ENCODE results near the gene LONP2.
"Not testable (repeated sequence)": the region's sequence is repeated elsewhere in the genome, so short reads cannot be mapped to it uniquely, and the experiment has no call there.

Gene LONP2

DNA sequence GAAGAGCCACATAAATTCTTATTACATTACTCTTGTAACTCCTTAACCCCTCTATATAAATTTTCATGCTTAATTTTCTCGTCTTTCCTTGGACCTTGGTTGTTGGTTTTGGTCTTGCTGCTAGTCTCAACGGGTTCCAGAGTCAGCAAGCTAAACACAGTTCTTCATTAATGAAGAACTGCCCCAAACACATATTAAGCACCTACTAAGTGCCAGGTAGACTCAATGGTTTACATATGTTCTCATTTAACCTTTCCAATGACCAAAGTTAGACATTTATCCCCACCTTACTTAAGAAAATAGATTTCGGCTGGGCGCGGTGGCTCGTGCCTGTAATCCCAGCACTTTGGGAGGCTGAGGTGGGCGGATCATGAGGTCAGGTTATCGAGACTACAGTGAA, 126.1 kb downstream of the LONP2 start:
- DNase-seq (ENCODE audit: low spot score): no peak

DNA sequence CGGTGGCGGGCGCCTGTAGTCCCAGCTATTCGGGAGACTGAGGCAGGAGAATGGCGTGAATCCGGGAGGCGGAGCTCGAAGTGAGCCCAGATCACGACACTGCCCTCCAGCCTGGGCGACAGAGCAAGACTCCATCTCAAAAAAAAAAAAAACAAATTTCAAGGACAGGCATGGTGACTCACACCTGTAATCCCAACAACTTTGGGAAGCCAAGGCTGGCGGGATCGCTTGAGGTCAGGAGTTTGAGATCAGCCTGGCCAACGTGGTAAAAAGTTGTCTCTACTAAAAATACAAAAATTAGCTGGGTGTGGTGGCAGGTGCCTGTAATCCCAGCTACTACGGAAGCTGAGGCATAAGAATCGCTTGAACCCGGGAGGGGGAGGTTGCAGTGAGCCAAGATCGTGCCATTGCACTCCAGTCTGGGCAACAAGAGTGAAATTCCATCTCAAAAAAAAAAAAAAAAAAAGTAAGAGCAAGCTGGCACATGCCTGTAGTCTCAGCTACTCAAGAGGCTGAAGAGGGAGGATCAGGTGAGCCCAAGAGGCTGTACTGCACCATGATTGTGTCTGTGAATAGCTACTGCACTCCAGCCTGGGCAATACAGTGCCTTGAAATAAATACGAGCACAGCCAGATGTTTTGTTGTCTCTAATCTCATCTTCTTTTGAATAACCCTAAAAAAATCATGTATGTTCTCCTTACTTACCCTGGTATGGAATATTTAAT, 126.7 kb downstream of the LONP2 start:
- DNase-seq (ENCODE audit: low spot score): not testable (repeated sequence)

DNA sequence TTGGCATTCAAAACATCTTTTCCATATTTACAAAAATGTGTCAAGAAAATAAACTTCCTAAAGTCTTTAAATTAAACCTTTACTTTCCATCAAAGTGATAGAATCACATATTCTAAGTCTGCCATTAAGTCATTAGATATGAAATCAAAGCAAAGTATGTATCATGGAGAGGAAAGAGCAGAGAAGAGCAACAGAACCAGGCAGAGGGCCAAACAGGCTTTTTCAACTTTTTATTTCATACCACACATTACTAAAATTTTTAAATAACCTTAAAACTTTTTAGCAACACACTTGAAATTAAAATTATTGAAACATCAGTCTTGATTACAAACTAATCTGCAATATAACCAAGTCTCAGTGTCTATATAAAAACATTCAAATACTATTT, 127.3 kb downstream of the LONP2 start:
- DNase-seq (ENCODE audit: low spot score): no peak

DNA sequence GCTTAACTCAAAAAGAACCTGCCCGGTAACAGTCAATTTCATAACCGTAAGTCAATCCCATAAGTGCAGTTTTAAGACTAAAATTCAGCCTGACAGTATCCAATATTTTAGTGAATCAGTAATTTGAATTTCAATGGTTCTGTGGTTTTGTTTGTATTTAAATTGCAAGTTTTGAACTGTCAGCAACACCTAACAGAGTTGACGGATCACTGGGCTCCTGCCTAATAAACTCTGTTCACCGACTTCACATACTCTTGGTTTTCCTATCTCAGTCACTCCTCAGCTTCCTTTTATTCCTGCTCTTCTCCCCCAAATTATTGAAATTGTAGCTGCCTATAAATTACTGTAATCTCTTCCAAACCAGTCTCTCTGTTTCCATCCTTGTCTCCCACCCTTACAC, 128.6 kb downstream of the LONP2 start:
- no peak for DNase-seq (ENCODE audit: low spot score)

DNA sequence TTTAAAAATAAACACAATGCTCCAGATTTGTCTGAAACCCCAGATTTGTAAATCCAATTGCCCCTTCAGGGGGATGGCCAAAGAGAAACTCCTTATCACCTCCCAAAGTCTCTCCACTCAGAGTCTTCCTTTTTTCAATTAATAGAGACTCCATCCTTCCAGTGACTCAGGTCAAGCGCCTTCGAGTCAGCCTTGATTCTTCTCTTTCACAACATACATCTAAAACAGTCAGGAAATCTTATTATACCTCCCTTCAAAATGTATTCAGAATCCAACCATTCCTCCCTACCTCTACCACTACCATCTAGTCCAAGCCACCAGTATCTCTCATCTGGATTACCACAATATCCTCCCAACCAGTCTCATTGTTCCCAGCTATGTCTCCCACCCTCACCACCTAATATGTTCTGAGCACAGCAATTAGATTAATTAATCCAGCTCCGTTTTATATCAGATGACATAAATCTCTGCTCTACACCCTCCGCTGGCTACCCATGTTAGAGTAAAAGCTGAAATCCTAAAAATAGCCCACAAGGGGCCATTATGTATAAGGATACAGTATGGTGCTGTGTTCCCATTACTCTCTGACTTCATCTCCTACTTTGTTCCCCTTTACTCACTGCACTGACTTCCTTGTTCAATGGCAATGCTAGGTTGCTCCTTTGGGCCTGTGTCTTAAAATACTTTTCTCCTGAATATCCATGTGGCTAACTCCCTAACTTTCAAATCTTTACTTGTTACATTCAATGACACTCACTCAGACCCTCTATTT, 129.3 kb downstream of the LONP2 start:
- no peak for DNase-seq (ENCODE audit: low spot score)

DNA sequence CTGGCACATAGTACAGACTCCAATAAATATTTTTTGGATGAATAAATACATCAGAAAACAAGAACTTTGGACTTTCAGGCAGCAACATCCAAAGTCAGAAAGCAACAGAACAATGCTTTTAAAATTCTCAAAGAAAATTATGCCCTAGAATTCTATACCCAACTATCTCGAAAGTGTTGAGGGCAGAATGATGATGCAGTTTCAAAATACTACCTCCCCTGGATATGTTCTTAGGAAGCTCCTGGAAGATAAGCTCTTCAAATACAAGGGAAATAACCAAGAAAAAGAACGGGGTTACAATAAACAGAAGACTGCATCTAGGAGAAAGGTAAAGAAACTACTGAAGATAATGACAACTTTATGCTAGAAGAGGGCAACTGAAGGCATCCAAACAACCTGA, 130.2 kb downstream of the LONP2 start:
- DNase-seq (ENCODE audit: low spot score): no peak

DNA sequence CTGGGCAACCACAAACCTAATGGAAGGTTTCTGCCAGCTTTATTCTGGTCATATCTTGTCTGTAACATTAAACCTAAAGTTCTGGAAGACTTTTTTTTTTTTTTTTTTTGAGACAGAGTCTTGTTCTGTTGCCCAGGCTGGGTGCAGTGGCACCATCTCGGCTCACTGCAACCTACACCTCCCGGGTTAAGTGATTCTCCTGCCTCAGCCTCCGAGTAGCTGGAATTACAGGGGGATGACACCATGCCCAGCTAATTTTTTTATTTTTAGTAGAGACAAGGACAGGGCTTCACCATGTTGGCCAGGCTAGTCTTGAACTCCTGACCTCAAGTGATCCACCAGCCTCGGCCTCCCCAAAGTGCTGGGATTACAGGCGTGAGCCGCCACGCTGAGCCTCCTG, 133.2 kb downstream of the LONP2 start:
- not testable (repeated sequence) for DNase-seq (ENCODE audit: low spot score)

DNA sequence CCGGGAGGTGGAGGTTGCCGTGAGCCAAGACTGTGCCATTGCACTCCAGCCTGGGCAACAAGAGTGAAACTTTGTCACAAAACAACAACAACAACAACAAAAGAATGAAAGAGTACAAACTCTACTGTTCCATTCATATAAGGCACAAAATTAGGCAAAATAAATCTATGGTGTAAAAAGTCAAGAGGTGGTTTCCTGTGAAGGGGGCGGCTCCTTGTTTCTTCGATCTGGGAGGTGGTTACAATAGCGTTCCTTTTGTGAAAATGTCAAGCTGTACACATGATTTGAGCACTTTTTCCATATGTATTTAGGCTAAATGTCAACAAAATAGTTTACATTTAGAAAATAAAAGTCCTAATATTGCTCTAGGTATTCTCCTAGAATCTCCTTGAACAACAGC, 134.2 kb downstream of the LONP2 start:
- no peak for DNase-seq (ENCODE audit: low spot score)

DNA sequence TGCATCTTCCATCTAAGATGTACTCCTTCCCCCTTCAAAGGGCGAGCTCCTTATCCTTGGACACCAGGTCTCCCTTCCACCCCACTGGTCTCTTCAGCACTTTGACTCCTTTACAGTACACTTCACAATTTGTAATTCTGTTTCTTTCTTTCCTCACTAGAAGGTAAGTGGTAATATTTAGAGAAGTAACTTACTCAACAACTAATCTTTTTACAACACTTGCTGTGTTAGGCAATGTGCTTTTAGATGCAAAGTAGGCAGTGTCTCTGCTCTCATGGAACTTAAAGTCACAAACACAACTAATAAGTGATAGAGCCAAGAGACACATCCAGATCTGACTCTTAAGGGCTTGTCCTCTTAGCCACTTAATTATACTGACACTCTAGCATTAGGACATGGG, 134.7 kb downstream of the LONP2 start:
- no peak for DNase-seq (ENCODE audit: low spot score)

DNA sequence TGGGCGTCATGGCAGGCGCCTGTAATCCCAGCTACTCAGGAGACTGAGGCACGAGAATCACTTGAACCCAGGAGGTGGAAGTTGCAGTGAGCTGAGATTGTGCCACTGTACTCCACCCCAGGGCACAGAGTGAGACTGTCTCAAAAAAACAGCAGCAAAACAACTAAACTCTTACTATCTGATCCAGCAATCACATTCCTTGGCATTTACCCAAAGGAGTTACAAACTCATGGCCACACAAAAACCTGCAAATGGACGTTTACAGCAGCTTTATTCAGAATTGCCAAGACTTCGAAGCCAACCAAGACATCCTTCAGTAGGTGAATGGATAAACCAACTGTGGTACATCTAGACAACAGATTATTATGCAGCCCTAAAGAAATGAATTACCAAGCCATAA, 137.1 kb downstream of the LONP2 start:
- no peak for DNase-seq (ENCODE audit: low spot score)

DNA sequence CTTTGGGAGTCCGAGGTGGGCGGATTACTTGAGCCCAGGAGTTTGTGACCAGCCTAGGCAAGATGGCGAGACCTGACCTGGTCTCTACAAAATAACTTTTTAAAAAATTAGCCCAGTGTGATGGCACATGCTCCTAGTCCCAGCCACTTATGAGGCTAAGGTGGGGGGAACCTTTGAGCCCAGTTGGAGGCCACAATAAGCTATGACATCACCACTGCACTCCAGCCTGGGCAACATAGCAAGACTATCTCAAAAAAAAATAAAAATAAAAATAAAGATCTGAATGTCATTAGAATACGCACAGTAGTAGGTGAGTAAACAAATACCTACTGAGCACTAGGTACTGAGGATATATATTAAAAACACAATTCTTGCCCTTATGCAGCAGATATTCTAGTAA, 138.0 kb downstream of the LONP2 start:
- DNase-seq (ENCODE audit: low spot score): no peak

DNA sequence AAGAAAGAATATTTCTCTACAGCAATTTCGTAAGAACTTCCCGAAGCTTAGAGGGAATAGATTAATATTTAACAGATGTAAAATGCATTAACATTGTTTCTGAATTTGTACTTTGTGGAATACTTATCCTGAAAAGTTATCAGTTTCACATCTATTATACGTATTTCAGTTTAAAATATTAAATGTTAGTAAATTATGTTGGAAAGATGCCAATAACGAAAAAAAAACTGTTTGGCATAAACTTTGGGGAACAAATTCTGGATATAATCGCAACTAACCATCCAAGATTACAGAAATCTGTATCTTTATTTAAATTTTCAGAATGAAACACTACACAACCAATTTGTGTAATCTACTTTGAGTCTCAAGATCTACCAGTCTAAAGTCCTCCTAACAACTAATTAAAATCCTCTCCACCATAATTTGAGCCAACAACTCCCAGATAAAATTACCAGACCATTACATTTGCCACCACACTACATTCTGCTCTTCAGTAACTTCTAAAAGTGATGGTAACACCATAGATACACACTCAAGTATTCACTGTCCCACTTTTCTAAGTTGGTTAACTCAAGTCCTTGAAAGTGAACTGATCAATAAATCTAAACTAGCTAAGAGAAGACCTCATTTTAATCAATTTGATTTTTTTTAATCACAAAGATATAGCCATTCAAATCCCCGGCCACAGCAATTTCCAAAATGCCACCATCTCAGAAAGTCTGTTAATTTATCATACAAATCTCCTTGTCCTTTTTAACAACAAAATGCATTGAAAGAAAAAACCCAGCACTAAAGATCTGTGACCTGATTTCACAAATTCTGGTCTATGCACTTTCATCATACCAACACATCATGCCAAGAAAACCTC, 139.1 kb downstream of the LONP2 start:
- peak; percentile 40 for DNase-seq (ENCODE audit: low spot score)

DNA sequence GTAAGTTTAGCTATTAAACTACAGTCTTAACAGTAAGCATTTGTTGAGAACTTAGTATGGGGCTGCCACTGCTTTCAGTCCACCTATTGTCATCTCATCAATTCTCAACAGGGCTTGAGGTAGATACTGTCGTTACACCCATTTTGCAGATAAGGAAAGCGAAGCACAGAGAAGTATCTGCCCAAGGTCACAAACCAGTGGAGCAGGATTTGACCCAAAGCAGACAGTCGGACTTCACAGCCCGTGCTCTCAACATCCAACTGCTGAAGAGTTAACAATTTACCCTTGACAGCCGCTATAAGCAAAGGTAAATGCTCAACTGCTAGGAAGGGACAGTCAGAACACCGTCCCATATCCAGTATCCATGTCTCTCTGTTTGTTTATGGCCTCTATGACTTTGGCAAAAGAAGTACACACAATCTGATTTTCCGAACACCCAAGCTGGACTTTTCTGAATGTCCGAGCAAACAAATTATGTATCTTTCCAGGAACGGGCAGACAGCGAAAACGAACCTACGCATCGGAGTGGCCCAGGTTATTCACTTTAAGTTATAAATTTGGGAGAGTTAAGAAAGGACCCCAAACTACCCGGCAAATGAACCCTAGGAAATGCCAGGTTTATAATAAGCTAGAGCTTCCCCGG, 139.9 kb downstream of the LONP2 start:
- no peak for DNase-seq (ENCODE audit: low spot score)

DNA sequence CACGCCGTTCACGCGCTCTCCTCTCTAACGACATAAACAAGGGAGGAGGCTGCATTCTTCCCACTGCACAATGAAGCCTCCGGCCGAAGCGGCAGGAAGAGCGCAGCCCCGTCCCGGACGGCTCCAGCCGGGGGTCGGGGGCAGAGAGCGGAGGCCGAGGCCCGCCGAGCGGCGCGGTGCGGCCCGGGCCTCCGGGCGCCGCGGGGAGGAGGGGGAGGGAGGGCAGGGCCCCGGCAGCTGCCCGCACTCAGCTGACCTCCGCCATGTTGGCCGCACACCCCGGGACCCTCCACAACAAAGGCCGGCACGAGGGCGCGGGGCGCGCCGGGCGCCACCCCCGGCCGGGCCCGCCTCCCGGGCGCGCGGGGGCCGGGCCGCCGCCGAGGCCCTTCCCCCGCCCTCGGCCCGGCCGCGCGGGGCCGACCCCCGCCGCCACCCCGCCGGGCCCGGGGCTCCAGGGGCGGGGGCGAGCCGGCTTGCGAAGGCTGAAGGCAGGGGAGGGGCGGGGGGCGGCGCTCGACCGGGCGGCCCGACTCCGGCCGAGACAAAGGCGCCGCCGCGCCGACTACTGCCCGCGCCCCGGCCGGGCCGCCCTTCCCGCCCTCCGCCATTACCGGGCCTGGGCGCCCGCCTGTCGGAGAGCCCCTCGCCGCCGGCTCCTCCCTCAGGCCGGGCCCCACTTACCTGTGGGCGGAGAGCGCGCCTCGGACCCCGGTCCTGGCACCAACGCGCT, 140.6 kb downstream of the LONP2 start:
- DNase-seq (ENCODE audit: low spot score): peak; percentile 81

DNA sequence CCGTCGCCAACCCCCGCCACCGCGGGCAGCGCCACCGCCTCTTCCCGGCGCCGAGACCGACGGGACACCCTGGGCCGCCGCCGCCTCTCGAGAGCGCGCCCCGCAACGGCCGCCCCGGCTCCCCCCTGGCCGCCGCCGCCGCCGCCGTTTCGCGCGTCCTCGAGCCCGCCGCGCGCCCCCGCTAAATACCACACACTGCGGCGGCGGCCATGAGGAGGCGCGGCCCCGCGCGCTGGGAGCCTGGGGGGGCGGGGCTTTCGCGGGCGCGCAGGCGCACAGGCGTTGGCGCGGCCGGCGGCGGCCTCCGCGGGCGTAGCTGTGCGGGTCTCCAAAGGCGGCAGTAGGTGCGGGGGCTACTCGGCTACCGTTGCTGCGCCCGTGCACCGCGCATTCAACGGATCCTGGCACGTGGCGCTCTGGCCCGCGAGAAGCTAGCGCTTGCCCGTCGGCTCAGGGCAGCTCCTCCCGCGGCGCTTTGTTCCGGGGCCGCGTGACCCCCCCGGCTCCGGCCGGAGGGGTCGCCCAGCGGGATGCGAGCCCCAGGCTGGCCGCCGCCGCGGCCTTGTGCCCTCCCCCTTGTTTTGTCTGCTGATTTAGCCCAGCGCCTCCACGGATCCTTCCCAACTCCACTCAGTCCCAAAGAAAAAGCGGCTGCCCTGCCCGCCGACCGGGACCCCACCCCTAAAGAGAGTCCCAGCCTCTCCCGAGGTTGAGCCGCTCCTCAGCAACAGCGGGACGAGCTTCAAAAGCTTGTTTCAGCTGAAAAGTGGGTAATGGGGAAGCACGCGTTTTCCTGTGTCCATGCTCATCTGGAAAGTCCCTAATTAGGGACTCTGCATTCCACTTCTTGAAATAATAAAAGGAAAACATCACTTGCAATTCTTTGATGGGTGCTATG, 141.4 kb downstream of the LONP2 start, which contains the start of gene SIAH1:
SIAH1 (minus strand) TSS at position 161 of the 898 bp plus-strand sequence. CDS start 22,985 bp downstream, outside the sequence.
- DNase-seq (ENCODE audit: low spot score): peak; percentile 97

DNA sequence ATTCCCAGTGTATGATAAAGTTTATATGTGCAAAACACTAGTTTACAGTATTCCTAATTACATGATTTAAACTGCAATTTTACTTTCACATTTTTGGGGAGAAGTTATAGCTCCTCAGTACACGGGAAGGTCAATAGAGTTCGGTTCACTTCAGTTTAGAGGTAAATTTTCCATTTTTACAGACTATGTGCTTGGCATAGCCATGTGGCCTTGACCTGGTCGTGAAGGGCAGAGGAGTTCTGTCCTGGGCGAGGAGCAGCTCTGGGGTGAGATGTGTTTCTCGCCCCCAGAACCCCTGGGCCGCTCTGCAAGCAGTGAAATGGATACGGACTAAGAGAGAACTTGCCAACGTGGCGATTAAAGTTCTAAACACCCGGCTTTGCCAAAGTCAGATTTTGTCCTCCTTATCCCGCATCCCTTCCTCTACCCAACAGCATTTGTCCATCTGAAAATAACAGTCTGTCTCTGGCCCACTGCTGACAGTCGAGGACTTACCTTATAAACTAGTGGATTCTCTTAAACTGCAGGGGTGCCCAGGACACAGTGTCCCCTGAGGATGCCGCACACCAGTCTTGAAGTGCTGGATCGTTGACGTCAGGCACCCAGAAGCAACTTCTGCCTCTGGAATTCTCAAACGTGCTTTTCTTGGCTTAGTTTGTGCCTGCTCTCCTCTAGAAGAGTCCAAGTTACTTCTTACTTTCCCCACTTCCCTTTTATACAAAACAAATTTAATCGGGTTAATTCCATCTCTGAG, 142.6 kb downstream of the LONP2 start:
- DNase-seq (ENCODE audit: low spot score): no peak

DNA sequence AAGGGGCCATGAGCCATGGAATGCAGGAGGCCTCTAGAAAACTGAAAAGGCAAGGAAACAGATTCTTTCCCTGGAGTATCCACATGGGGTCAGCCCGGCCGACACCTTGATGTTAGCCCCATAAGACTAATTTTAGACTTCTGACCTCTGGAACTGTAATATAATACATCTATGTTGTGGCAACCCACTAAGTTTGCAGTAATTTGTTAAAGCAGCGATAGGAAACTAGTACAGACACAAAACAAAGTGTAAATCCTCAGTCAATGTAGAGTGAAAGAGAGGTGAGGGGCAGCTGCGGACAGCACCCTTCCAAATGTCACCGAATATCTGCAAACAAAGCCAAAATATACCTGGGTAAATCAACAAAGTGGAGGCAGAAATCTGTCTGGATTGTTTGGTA, 148.3 kb downstream of the LONP2 start:
- no peak for DNase-seq (ENCODE audit: low spot score)

DNA sequence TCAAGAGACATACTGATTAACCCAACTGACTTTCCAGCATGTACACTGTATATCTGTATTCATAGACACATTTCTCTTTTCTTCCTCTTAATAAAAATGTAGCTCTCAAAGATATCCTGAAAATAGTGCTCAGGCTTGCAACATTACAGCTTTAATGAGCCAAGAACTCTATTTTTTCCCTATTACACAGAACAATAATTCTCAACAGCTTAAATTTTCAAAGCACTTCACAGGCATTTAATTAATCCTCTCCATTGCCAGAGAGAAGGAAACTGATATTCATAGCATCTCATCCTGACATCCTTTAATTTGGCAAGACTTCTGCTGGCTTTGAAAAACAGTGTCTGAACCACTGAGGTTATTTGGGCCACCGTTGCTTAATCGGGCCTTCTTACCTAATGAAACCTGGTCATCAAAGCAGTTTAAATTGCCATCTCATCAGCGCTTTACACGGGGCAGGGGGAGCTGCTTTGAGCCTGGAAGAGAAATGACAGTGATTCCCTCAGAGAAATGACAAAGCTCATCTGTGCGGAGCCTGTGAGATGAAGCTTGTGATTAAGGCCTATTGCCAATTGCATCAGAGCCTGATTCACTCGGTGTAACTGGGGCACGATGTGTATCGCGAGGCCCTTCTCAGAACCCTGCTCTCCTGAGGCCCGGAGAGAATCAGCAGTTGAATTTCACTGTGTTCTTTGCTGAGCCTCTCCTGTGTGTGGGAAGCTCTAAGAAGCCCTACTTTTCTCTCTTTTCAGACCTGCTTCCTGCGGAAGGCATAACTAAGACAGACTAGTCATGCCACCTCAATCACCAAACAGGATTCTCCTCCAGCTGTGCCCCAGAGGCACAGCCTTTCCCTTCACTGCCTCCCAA, 149.6 kb downstream of the LONP2 start:
- DNase-seq (ENCODE audit: low spot score): peak; percentile 87

DNA sequence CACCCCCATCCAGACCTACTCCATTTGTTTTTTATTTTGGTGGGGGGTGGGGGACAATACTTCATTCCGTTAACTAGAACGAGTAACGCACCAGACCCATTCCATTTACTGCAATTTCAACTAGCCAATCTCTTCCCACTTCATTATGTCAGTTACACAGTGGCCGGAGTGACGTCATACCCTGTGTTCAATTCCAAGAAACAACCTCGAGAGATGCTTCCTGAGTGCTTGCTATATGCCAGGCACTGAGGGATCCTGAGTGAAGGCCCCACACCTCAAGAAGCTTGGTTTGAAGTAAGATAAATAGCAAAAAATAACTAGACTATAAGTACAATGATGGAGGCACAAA, 150.2 kb downstream of the LONP2 start:
- DNase-seq (ENCODE audit: low spot score): no peak
